Ascending aorta (tissue), 2 donors: ENCODE results near the gene LRPAP1. TPM values are rescaled to one million over a fixed set of nuclear protein-coding genes. Genes with fewer than 3 reads are reported as not detected.

Experiments
- DNase-seq, 2 donors: peaks; one replicate each; pipeline ENCODE4 v3.0.0-alpha.2; 2019; ENCODE audit warnings: low spot score in 2 of 2
- H3K27ac ChIP-seq, 2 donors: fragments of 200-600 bp; sonication (generic); one replicate each; pipeline ENCODE4 v1.5.1; 2016 to 2017; ENCODE audit warnings: mild to moderate bottlenecking in 1 of 2
- H3K27me3 ChIP-seq: fragments of 200-600 bp; sonication (generic); one replicate; pipeline ENCODE4 v1.5.1; 2017
- H3K36me3 ChIP-seq, 2 donors: fragments of 200-600 bp; sonication (generic); one replicate each; pipeline ENCODE4 v1.5.1; 2016
- H3K4me1 ChIP-seq, 2 donors: fragments of 200-600 bp; sonication (generic); one replicate each; pipeline ENCODE4 v1.5.1; 2016 to 2017; ENCODE audit warnings: mild to moderate bottlenecking in 1 of 2
- H3K4me3 ChIP-seq, 2 donors: fragments of 200-600 bp; sonication (generic); one replicate each; pipeline ENCODE4 v1.5.1; 2016 to 2017; ENCODE audit warnings: mild to moderate bottlenecking in 1 of 2
- H3K9me3 ChIP-seq, 2 donors: fragments of 200-600 bp; sonication (generic); one replicate each; pipeline ENCODE4 v1.5.1; 2016
- intact Hi-C: fragments of 100-400 bp; cut with DNase I; formaldehyde crosslinking; loops from one replicate; pipeline ENCODE4 v1.15.1; 2023
- total RNA-seq: library from RNA; depleted of rRNA; stranded (reverse); fragments of >200 nt; gene quantifications from one replicate; pipeline ENCODE4 v1.1.0, GENCODE V29; 2016
- TF ChIP-seq, protein P1 (sequence below), 3 experiments: fragments of 200-600 bp in 2 of 3; fragments of 450-650 bp in 1 of 3; sonication (generic) in 2 of 3; IDR thresholded peaks; one replicate each; pipeline ENCODE4 v1.5.1; 2016 to 2019; ENCODE audit warnings: antibody characterized with exemption in 3 of 3, mild to moderate bottlenecking in 1 of 3, moderate library complexity in 1 of 3

Gene LRPAP1
- total RNA-seq, 1 donor from 2014 or later = 172 TPM

DNA sequence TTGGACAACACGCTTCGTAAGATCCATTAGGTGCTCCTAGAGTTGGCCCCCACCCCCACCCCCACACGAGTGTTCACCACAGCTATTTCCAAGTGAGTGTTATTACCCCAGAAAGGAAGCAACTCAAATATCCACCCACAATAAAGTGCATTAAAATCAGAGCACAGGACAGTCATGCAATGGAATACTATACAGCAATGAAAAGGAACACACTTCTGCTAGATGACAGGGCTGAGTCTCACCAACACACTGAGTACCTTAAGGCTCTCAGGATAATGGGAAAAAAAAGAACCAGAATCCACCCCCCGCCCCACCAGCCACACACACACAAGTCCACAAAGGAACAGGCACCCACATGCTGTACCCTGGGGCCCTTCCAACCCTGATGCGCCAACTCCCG, 21.0 kb downstream of the LRPAP1 start:
- H3K27me3 ChIP-seq = no peaks in the 10 kb centered on the region
- no peak for DNase-seq
- peaks cover 69 to 89% of the 10 kb centered on the region in 2 donors for H3K36me3 ChIP-seq
- H3K9me3 ChIP-seq = no peaks in the 10 kb centered on the region
- intact Hi-C loops = loop anchor here (2.0 kb wide), 1 partner anchor 22 kb away; no protein-coding TSS in a partner anchor
- TF ChIP-seq, protein P1, sequence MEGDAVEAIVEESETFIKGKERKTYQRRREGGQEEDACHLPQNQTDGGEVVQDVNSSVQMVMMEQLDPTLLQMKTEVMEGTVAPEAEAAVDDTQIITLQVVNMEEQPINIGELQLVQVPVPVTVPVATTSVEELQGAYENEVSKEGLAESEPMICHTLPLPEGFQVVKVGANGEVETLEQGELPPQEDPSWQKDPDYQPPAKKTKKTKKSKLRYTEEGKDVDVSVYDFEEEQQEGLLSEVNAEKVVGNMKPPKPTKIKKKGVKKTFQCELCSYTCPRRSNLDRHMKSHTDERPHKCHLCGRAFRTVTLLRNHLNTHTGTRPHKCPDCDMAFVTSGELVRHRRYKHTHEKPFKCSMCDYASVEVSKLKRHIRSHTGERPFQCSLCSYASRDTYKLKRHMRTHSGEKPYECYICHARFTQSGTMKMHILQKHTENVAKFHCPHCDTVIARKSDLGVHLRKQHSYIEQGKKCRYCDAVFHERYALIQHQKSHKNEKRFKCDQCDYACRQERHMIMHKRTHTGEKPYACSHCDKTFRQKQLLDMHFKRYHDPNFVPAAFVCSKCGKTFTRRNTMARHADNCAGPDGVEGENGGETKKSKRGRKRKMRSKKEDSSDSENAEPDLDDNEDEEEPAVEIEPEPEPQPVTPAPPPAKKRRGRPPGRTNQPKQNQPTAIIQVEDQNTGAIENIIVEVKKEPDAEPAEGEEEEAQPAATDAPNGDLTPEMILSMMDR (IDR thresholded peaks at IDR 0.05) = no peak
- no peak overlapping the region for H3K27ac ChIP-seq
- H3K4me1 ChIP-seq = no peaks in the 10 kb centered on the region
- no peak overlapping the region for H3K4me3 ChIP-seq

- H3K4me3 ChIP-seq = no peak overlapping the region
- H3K4me1 ChIP-seq = no peaks in the 10 kb centered on the region
- H3K27ac ChIP-seq = no peak overlapping the region
- intact Hi-C loops = loop anchor here (2.0 kb wide), 1 partner anchor 22 kb away; no protein-coding TSS in a partner anchor
- peaks cover 68 to 89% of the 10 kb centered on the region in 2 donors for H3K36me3 ChIP-seq
- H3K9me3 ChIP-seq = no peaks in the 10 kb centered on the region
- DNase-seq = no peak
- TF ChIP-seq, protein P1 (IDR thresholded peaks at IDR 0.05) = no peak
- no peaks in the 10 kb centered on the region for H3K27me3 ChIP-seq
Measured at GRCh38 chr4:3510481-3510880, 21.7 kb downstream of the LRPAP1 start.

- intact Hi-C loops = no loop called here
- H3K4me3 ChIP-seq = no peak overlapping the region
- TF ChIP-seq, protein P1 (IDR thresholded peaks at IDR 0.05) = no peak
- no peak overlapping the region for H3K27ac ChIP-seq
- peaks cover 58 to 85% of the 10 kb centered on the region in 2 donors for H3K36me3 ChIP-seq
- no peak for DNase-seq
- H3K9me3 ChIP-seq = no peaks in the 10 kb centered on the region
- H3K27me3 ChIP-seq = no peaks in the 10 kb centered on the region
- H3K4me1 ChIP-seq = no peaks in the 10 kb centered on the region
Measured at GRCh38 chr4:3508542-3508941, 23.7 kb downstream of the LRPAP1 start.

DNA sequence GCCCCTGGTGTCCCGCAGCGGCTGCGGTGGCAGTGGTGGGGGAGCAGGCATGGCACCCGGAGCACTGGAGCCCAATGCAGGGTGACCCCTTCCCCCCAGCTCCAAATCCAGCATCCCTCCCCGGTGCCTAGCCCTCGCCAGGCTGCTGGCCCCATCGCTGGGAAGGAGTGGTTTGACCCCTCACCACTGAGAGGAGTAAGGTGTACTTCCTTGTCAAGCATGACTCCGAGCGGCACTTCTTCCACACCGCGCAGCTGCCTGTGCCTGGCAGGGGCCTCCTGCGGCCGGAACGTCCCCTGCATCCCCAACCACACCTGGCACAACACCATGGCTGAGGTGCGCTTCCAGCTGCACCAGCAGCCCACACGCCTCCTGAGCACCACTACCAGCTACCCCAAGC, 27.0 kb downstream of the LRPAP1 start:
- Histone ChIP-seq H3K4me3 (no peak overlapping the region), H3K27me3 (no peaks in the 10 kb centered on the region), H3K9me3 (no peaks in the 10 kb centered on the region), H3K27ac (no peak overlapping the region), H3K4me1 (no peaks in the 10 kb centered on the region), H3K36me3 (peaks cover 54 to 88% of the 10 kb centered on the region in 2 donors)
- DNase-seq = no peak
- intact Hi-C loops = no loop called here
- TF ChIP-seq, protein P1 (IDR thresholded peaks at IDR 0.05) = no peak

GRCh38 chr4:3502941-3503936, 29.0 kb downstream of the LRPAP1 start:
- Histone ChIP-seq H3K27ac (no peak overlapping the region), H3K4me1 (no peaks in the 10 kb centered on the region), H3K9me3 (no peaks in the 10 kb centered on the region), H3K27me3 (no peaks in the 10 kb centered on the region), H3K4me3 (no peak overlapping the region), H3K36me3 (peaks cover 40 to 79% of the 10 kb centered on the region in 2 donors)
- intact Hi-C loops = no loop called here
- TF ChIP-seq, protein P1 (IDR thresholded peaks at IDR 0.05) = no peak
- no peak for DNase-seq
